Measurements from ENCODE around the gene TMEM88.

DNA sequence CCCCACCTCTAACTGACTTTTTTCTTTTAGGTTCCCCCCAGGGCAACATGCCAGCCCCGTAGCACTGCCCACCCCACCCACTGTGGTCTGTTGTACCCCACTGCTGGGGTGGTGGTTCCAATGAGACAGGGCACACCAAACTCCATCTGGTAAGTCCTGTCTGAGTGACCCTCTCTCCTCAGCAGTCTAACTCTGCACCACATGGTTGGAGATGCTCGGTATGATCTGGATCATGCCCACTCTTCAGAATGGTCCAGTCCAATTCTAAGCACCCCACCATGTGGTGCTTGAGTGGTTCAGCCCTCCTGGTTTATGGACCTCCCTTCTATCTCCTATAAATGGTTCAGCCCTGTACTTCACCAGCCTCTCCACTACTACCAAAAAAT, 15.0 kb upstream of the TMEM88 start:
- TF ChIP-seq, protein P1, sequence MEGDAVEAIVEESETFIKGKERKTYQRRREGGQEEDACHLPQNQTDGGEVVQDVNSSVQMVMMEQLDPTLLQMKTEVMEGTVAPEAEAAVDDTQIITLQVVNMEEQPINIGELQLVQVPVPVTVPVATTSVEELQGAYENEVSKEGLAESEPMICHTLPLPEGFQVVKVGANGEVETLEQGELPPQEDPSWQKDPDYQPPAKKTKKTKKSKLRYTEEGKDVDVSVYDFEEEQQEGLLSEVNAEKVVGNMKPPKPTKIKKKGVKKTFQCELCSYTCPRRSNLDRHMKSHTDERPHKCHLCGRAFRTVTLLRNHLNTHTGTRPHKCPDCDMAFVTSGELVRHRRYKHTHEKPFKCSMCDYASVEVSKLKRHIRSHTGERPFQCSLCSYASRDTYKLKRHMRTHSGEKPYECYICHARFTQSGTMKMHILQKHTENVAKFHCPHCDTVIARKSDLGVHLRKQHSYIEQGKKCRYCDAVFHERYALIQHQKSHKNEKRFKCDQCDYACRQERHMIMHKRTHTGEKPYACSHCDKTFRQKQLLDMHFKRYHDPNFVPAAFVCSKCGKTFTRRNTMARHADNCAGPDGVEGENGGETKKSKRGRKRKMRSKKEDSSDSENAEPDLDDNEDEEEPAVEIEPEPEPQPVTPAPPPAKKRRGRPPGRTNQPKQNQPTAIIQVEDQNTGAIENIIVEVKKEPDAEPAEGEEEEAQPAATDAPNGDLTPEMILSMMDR (IDR thresholded peaks at IDR 0.05): no peak
- TF ChIP-seq POLR2A (IDR thresholded peaks at IDR 0.05): no peak

All from testis (tissue), 2 donors.